NT2/D1 (cell line): ENCODE data around the gene KCTD11.

ENCODE experiments used
- SUZ12 ChIP-seq: IDR thresholded peaks from 2 replicates; pipeline ENCODE4 v1.6.1; 2011; ENCODE audit not compliant: insufficient read length, insufficient read depth; ENCODE audit errors: extremely low read depth
- YY1 ChIP-seq: IDR thresholded peaks from 2 replicates; pipeline ENCODE4 v1.6.1; 2011; ENCODE audit not compliant: insufficient read length, insufficient read depth
- ZNF274 ChIP-seq: IDR thresholded peaks from 2 replicates; pipeline ENCODE4 v1.6.1; 2011; ENCODE audit warnings: mild to moderate bottlenecking, low read depth, low read length

DNA sequence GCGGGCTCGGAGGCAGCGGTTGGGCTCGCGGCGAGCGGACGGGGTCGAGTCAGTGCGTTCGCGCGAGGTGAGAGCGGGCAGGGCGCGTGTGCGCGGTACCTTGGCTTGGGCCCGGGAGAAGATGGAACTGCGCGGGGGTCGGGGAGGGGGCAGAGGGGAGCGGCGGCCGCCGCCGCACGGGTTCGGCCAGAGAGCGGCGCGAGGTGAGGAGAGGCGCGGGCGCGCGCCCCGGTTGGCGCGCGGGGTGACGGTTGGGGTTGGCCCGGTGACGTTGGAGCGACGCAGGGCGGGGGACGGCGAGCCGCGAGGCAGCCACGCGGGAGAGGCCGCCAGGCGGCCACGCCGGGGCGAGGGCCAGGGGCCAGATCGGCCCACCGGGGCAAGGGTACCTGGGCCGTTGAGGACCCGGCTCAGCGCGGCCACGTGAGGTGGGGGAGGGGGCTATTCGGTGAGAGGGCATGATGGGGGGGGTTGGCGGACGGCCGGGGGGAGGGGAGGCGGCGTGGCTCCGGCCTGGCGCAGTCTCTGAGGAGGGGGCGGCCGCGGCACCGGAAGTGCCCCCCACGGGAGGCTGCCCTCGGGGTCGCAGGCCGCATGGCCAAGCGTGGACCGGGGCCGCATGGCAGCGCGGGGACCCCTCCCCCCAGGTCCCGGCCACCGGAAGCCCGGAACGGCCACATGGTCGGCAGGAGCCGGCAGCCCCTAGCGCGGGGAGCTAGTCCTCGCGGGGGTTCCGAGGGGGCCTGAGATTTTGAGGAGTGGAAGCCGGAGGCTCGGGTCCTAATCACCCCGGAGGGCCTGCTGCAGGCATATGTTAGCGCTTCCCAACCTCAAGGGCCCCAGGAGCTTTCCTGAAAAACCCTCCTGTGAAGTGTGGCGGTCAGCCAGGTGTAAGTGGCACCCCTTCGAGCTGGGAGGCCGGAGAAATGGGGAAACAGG lies 44.0 kb upstream of the KCTD11 start:
- TF ChIP-seq YY1 (no peak), ZNF274 (no peak), SUZ12 (no peak)
